GM18526 (cell line): ENCODE results near the gene GRID1.

Experiments used
- POLR2A ChIP-seq: IDR thresholded peaks from 3 replicates; pipeline ENCODE4 v1.6.1; 2011; ENCODE audit not compliant: insufficient read length; ENCODE audit errors: extremely low read depth

Gene GRID1

DNA sequence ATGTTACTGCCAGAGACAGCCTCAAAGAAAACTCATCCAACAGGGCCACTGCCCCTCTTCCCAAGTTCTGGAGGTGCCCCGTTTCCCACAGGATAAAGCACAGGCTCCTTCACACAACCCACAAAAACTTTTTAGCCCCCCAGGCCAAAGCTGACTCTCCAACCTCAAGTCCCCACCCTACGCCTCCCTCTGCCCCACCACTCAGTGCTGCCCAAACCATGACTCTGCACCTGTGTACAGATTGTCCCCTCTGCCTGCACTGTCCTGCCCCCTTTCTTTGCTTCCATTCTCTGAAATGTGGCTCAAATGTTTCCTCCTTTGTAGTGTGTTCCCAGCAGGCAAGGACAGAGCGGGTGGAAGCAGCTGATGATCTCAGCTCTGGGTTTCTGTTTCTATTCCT, 284.0 kb downstream of the GRID1 start:
- TF ChIP-seq POLR2A: no peak

DNA sequence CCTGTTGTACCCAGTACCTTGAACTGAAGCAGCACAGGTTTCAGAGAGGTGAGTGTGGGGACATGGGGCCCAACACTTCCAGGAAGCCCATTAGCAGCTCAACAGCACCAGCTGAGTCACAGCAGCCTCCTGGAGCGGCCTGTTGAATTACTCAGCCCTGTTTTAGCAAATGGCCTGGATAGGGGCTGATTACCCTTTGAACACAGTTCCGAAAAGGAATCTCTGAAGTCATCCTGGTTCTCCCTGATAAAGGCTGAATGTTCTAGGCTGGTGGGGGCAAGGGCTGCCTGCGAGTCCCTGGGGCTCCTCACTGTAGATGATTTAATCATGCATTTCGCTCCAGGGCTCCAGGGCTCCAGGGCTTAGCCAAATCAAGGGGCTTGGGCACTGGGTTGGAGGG, 287.5 kb downstream of the GRID1 start:
- no peak for TF ChIP-seq POLR2A

DNA sequence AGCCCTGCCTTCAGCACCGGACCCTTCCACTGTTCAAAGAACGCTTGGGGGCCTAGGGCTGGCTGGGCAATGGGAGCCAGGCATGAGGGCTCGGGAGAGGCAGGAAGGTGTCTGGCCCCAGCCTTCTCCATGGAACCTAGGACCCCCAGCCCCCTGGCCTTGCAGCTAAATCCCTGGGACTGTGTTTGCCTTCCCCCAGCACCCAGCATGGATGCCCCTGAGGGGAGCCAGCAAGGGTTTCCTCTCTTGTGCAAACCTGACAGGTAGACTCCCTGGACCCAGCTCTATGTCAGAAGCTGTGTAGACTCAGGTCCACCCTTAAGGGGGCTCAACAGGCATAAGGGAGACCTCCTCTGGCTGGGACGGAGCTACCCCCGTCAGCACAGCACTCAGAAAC, 288.0 kb downstream of the GRID1 start:
- TF ChIP-seq POLR2A: no peak

DNA sequence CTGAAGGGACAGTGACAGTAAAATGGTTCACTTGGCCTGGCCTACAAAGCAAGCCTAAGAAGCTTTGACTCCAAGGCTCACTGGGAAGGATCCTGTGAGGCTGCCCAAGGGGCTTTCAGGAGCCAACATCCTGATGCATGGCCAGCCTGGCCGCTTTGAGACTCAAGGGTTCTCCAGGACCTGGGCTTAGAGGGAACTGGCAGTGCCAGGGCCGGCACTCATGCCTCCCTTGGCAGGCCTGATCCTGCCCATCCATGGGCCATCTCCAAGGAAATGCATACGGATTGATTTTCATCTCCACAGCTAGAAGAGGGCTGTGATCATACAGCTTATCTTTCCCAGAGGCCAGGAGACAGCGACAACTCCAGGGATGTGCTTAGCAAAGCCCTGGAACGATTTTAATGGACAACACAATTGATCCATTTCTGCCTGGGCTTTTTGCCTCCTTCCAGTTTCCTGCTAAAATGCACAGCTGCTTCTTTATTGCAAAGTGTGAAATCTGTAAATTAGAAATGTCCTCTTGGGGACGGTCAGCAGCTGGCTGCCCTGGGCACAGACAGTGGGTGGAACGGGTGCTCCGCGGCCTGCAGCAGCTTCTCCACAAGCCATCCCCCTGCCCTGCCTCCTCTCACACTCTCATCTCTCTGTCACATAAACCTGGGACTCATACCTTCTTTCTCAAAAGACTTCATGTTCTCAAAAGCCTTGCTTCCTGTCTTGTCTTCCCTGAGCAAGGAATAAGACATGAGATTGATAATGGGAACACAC, 288.5 kb downstream of the GRID1 start:
- no peak for TF ChIP-seq POLR2A

DNA sequence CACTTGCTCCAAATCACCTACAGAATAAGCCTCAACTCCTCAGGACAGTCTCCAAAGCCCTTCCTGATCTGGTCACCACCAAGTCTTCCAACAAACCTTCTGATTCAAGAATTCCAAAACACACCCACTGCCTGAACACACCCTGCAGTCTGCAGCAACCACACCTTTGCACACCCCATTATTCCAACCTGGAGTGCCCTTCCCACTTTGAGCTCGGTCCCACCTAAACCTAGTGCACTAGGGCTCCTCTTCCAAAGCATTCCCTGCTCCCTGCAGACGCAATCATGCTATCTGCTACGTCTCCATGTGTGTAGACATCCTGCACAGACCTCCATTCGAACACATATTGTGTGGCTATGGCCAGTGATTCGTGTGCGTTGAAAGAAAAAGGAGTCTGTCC, 289.3 kb downstream of the GRID1 start:
- TF ChIP-seq POLR2A: no peak

DNA sequence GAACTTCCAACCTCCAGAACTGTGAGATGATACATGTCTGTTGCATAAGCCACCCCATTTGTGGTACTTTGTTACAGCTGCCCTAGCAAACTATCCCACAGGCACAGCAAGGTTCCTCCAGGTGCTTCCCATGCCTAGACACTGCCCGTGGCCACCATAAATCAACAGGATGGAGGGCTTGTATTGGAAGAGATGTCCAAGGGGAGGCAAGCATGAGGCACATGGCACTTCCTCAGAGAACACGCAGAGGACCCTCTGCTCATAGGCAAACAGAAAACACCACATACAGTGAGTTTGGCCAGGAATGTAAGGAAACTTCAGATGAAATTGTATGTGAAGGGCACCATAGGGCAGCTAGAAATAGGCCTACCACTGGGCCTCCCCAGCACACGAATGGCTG, 291.1 kb downstream of the GRID1 start:
- no peak for TF ChIP-seq POLR2A

DNA sequence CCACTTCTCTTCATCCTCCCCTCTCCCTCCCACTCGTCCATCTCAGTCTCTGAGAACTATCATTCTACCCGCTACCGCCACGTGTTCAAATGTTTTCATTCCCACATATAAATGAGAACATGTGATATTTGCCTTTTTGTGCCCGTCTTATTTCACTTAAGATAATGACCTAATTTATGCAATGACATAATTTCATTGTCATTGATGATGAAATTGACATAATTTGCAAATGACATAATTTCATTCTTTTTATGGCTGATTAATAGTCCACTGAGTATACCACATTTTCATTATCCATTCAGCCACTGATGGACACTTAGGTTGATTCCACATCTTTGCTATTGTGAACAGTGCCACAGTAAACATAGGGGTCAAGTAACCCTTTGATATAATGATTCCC, 292.3 kb downstream of the GRID1 start:
- no peak for TF ChIP-seq POLR2A

DNA sequence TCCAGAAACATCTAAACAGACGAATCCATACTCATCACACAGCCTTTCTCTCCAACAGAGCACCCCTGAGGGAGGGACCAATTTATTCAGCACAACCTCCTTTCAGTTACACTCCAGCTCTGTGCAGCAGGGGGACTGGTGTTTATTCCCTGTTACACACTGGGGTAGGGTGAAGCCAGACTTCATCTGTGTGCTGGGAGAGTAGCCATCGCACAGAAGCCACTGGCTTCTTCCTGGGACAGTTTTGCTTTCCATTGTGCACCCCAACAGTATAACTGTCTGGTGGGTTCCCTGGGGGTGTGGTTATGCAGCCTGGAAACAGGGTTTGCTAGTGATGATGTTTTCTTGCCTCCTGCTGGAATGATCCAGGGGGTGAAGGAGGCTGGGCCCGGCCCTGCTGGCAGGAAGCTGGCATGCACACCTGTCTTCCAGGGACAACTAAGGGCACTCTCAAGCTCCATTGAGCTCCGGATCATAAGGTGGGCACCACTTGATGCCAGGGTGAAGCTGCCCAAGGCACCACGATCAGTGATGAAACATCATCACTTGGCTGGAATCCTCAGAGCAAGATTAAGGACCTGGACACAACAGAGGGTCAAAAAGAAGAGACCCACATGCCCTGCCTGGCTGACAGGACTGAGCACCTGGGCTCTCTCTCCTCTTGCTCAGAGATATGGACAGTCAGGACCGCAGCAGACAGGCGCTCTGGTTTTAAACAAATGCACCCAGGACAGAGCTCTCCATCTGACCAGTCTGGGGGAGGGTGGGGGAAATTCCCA, 293.2 kb downstream of the GRID1 start:
- no peak for TF ChIP-seq POLR2A

DNA sequence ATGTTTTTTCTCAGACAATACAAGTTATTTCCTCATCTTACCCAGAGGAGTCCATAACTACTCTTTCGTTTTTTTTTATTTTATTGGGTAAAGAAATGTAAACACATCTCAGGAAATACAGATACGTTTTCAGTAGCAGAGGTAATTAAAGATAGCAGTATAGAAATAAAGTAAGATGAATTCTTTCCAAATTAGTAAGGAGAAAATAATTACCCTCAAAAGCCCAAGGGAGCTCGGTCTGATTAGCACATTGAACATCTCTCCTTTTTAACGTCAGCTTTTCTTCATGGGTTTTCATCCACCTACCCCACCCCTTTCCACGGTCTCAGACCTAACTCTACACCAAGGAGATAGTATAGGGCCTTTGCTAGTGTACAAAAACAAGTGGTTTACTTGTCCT, 294.2 kb downstream of the GRID1 start:
- no peak for TF ChIP-seq POLR2A

DNA sequence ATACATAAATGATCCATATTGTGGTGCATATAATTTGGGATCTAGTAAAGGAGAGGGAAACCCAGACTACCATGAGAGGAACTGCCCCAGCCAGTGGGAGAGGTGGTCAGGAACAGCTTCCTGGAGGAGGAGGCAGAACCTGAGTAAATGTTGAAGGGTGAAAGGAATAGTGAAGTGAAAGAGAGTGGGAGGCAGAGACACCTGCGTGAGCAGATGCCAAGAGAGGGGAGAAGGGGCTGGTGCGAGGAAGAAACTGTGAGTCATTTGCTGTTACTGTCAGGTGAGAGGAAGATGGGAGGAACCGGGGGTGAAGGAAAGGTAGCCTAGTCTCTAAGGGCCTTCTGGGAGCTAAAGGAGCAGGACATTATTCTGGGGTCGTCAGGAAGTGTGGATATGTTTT, 294.8 kb downstream of the GRID1 start:
- no peak for TF ChIP-seq POLR2A

DNA sequence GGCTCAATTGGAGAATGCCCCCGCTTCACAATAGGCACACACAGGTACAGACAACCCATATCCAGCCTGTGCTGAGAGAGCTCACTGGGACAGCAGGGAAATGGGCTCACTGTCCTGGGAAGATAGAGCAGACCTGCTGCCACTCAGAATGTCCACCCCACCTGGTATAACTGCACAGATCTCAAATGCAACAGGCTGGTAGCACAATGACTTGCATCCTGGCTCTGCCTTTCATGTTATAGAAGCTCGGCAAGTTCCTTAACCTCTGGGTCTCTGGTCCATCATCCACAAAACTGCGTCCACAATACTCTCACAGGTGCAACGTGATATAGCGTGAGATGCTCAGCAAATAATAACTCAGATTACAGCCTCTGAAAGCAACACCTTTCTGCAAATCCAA, 295.4 kb downstream of the GRID1 start:
- TF ChIP-seq POLR2A: no peak

DNA sequence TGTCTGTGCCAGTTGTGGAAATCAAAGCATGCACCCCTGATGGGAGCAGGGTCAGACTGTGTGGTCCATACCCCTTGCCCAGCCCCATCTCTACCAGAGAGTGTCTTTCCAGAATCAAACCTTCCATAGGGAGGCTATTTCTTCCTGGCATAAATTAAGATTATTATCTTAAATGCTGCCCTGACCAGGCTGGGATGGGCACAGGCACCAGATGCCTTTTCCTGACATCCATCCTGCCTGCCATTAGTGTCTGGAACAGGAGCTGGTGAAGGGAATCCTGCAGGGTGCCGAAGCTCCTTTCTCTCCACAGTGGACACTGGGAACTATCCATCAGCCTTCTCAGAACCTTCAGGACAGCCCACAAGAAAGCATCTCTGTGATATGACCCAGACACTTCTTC, 296.3 kb downstream of the GRID1 start:
- no peak for TF ChIP-seq POLR2A

DNA sequence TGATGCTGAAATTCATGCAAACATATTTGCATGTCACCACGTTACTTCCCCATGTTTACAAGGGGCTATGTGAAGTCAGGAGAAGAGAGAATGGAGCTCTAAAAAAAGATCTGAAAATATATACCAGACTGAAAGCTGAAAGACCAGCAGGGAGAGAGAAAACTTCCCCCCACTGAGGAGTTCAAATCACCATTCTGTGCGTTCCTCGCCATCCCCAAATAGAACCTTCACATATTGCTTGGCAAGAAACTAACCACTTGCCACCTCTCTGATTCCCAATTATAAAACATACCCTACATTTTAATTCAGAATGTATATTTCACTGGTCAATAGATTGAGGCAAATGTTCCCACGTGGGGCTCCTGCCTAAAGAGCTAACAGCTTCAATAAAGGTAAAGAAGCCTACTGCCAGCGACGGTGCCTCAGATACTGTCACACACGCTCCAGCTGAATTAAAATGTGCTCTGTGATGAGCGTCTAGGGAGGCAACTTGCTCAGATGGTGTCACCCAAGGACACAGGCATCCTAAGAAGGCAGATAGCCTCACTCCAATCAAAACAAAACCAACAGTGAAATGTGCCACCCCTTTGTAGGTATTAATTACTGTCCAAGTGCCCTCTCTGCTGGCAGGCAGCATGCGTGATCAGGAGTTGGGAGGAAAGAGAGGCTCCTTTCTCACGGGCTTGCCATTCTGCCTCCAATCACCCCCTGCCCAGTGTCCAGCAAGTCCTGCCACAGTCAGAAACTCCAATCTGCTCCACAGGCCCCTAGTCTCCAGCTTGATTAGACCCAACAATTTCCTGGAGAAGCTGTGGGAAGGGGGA, 298.2 kb downstream of the GRID1 start:
- no peak for TF ChIP-seq POLR2A

DNA sequence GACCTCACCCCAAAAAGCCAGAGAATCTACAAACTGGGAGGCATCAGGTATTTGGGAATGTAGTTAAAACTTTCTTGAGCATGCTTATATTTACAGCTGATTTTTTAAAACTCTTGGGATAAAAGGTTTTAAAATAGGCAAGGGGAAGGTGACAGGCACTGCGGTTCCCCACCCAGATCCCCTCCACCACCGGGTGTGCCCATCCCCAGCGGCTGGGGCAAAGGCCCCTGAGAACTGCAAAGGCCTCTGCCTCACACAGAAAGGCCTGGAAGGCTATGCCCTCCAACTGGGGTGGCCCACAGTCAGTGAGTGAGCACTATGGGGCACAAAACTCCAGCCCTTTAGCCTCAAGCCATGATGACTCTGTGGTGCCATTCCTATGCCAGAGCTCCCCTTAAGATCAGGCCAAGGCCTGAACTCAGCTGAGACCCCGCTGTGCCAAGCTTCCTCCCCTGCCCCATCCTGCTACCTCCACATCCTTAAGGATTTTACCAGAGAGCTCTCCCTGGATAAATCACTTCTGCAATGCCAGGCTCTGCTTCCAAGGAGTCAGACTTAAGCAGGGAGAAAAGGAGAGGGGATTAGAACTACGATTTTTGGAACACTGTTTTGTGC, 299.1 kb downstream of the GRID1 start:
- TF ChIP-seq POLR2A: no peak

DNA sequence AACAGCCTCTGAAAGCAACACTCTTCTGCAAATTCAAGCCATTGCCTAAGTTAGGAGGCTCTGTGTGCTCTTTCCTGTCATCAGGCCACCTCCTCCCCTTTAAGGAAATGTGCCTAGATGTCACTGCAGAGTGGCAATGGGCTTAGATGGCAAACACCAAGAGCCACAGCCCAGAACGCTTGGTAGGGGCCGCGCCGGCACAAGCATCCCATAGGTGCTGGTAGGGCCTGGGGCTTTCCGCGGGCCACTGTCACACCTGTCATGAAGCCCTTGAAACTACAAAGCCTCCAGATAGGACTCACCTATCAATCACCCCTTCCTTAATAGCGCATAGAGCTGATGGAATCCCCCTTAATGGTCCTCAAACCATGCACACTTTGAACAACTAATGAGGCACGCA, 299.9 kb downstream of the GRID1 start:
- TF ChIP-seq POLR2A: no peak
